ENCODE data around the gene CD101. TPM values are rescaled to one million over a fixed set of nuclear protein-coding genes. Genes with fewer than 3 reads are reported as not detected.

Gene CD101
- total and polyA plus RNA-seq, 2 of the 8 experiments (the other 6 are each of a cell fraction or from before 2014, with no cell fraction given) = 1.1 to 1.2 TPM

DNA sequence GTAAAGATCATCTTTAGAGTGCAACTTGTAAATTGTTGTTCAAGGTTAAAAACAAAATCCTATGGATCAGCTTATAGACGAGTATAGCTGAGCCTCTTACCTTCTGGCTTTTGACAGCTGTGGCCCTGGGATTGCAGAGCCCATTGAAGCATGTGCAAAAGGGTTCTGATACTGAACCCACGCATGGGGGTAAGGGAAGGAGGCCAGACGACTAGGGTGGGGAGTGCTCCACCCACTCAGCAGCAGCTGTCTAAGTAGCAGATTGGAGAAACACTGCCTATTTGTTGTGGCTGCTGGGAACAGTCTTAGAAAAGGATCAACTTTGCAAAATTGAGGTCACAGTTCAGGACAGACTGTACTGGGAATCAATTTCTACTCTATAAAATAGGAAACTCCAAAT, 16.1 kb downstream of the CD101 start (continued):
- TF ChIP-seq KDM4A (IDR thresholded peaks at IDR 0.05; ENCODE audit: low read depth, low read length, severe bottlenecking) = no peak
- TF ChIP-seq EGR1 (IDR thresholded peaks at IDR 0.05; ENCODE audit: borderline replicate concordance, low read depth, low read length) = no peak
- no peak for TF ChIP-seq CBX8 (IDR thresholded peaks at IDR 0.05; ENCODE audit: borderline replicate concordance, low read depth, low read length)
- TF ChIP-seq CBX5 (IDR thresholded peaks at IDR 0.05; ENCODE audit: low read depth, low read length) = no peak
- TF ChIP-seq CEBPB (IDR thresholded peaks at IDR 0.05; ENCODE audit: low read depth, low read length) = no peak
- no peak for TF ChIP-seq CHD1 (IDR thresholded peaks at IDR 0.05; ENCODE audit: low read depth, low read length)
